Measurements from ENCODE around the gene SPATA21.

Gene SPATA21

DNA sequence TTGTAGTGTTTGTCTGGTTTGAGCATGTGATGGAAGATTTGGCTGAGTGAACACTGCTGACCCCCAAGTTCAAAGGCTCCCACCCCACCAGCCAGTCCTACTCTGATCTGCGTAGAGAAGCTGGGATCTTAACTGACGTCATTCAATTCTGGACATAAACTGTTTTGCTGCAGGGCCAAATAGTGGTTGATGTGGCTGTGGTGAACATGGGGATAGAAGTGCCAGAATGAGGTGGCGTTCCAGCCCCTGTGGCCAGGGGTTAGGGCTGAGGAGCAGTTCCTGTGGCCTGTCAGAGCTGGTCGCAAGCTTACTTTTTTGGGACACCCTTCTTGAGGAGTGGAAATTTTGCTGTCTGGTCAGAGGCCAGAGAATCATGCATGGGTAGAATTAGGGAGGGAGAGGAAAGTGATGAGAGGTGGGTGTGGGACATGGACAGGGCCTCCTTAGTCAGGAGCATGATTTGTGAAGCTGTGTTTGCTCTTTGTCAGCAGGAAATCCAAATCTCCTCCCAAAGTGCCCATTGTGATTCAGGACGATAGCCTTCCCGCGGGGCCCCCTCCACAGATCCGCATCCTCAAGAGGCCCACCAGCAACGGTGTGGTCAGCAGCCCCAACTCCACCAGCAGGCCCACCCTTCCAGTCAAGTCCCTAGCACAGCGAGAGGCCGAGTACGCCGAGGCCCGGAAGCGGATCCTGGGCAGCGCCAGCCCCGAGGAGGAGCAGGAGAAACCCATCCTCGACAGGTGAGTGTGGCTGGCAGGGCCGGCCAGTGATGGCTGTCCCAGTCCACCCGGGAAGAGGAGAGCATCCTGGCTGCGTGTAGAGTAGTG is 44.3 kb downstream of the SPATA21 start:
- Histone ChIP-seq H3K36me3 (ENCODE audit: insufficient read depth, low read length) (peaks cover 38% of the 10 kb centered on the region), H3K27ac (ENCODE audit: low read depth, low read length) (peak overlapping the region; percentile 35; the same call in 1 of the 2 replicates), H3K9me3 (ENCODE audit: insufficient read depth, low read depth, low read length) (no peaks in the 10 kb centered on the region), H3K4me3 (ENCODE audit: low read length) (no peak overlapping the region), H3K9ac (ENCODE audit: low read depth, low read length) (no peak overlapping the region), H3K4me1 (ENCODE audit: insufficient read depth, low read length) (peaks cover 17% of the 10 kb centered on the region), H3K27me3 (ENCODE audit: insufficient read depth, low read length) (no peaks in the 10 kb centered on the region)
- 82% methylated on average over 21 of the region's 21 CpGs for WGBS

DNA sequence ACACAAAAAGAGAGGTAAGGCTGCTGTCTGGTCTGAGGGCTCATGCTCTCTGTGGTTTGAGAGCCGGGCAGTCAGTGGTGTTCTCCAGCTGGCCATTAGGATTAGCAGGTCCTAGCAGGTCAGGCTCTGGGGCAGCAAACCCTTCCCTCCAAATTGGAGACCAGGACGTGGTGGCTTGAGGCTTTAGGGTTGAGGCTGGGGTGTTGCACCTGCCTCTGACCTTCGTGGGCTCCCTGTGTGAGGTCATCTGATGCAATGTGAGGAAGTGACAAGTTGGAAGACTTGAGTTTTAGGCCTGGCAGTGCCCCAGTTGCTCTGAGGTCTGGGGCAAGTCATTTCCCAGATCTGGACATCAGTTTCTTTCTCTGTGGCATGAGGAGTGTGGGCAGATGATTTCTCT is 45.8 kb downstream of the SPATA21 start:
- H3K27me3 ChIP-seq (ENCODE audit: insufficient read depth, low read length), result no peaks in the 10 kb centered on the region
- H3K9ac ChIP-seq (ENCODE audit: low read depth, low read length), result no peak overlapping the region
- H3K4me3 ChIP-seq (ENCODE audit: low read length), result no peak overlapping the region
- no peaks in the 10 kb centered on the region for H3K9me3 ChIP-seq (ENCODE audit: insufficient read depth, low read depth, low read length)
- WGBS, result 89% methylated on average over 3 of the region's 3 CpGs
- no peak overlapping the region for H3K27ac ChIP-seq (ENCODE audit: low read depth, low read length)
- peaks cover 17% of the 10 kb centered on the region for H3K4me1 ChIP-seq (ENCODE audit: insufficient read depth, low read length)
- H3K36me3 ChIP-seq (ENCODE audit: insufficient read depth, low read length), result peaks cover 31% of the 10 kb centered on the region

DNA sequence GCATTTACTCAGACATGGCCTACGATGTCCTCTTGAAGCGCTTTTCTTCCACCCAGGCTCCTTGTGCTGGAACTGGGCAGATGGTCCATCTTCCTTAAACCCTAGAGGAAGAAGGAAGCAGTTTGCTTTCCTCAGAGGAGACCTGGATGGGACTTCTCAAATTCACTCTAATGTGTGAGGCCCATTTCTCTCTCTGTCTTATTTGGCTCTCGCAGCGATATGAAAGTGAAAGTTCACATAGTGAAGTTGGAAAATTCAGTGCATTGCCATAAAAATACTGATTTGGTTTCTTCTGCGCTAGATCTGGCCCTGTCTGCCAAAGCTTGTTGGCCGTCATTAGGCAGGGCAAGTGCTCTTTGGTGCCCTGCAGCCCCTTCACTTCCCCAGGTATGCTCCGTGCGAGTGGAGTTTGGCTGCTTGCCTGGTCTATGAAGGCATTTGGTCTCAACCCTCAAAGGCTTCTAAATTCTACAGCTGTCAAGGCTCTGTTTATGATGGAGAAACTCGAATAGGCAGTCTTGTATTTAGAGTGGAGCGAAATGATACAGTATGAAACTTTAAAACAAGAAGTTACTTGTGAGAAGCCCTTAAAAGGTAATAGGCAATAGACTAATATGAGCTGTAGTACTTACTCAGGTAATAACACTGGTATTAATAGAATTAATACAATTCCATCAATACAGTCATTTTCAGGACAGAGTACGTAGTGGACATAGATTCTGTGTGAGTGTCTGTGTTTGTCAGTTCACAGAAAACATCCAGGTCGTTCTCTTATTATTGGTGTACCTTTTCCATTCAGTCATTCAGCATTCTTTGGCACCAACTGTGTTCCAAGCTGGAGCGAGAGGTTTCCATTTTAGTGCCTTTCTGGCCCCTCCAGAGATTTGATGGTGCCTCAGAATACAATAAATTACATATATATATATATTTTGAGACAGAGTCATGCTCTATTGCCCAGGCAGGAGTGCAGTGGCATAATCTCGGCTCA is 49.7 kb downstream of the SPATA21 start:
- Histone ChIP-seq H3K36me3 (ENCODE audit: insufficient read depth, low read length) (0 out of 2 replicates have a peak, but pooled peaks cover 3% of the 10 kb centered on the region), H3K27me3 (ENCODE audit: insufficient read depth, low read length) (no peaks in the 10 kb centered on the region), H3K9ac (ENCODE audit: low read depth, low read length) (no peak overlapping the region), H3K4me1 (ENCODE audit: insufficient read depth, low read length) (peaks cover 27% of the 10 kb centered on the region), H3K4me3 (ENCODE audit: low read length) (no peak overlapping the region), H3K9me3 (ENCODE audit: insufficient read depth, low read depth, low read length) (no peaks in the 10 kb centered on the region), H3K27ac (ENCODE audit: low read depth, low read length) (no peak overlapping the region)
- WGBS, result 96% methylated on average over 14 of the region's 14 CpGs

DNA sequence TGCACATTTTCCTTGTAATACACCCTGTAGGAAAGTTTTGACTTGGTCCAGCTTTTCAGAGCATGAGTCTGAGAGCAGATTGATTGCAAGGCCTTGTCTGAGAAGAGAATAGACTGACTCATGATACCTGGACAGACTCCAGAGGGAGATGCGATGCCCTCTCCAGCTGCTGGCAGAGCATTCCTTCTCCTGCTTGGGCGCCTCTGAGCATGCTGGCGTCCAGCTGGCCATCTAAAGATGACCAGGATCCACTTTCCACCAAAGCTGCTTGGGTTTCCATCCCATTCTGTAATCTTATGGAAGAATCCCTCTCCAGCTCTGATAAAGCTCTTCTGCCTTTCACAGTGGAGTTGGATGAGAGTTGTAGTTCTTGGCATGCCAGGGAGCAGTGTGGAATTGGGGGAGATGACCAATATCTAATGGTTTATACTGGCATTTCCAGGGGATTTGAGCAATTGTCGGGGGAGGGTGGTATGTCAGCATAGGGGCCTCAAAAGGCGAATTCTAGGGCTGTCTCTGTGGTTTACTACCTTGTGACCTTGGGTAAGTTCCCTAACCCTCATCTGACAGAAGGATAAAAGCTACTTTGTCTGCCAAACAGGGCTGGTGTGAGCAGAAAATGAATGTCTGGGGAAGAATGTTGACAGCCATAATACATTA is 50.6 kb downstream of the SPATA21 start:
- WGBS, result 89% methylated on average over 5 of the region's 5 CpGs
- Histone ChIP-seq H3K4me3 (ENCODE audit: low read length) (no peak overlapping the region), H3K4me1 (ENCODE audit: insufficient read depth, low read length) (peaks cover 22% of the 10 kb centered on the region), H3K36me3 (ENCODE audit: insufficient read depth, low read length) (0 out of 2 replicates have a peak, but pooled peaks cover 3% of the 10 kb centered on the region), H3K9ac (ENCODE audit: low read depth, low read length) (no peak overlapping the region), H3K9me3 (ENCODE audit: insufficient read depth, low read depth, low read length) (no peaks in the 10 kb centered on the region), H3K27ac (ENCODE audit: low read depth, low read length) (no peak overlapping the region), H3K27me3 (ENCODE audit: insufficient read depth, low read length) (no peaks in the 10 kb centered on the region)

DNA sequence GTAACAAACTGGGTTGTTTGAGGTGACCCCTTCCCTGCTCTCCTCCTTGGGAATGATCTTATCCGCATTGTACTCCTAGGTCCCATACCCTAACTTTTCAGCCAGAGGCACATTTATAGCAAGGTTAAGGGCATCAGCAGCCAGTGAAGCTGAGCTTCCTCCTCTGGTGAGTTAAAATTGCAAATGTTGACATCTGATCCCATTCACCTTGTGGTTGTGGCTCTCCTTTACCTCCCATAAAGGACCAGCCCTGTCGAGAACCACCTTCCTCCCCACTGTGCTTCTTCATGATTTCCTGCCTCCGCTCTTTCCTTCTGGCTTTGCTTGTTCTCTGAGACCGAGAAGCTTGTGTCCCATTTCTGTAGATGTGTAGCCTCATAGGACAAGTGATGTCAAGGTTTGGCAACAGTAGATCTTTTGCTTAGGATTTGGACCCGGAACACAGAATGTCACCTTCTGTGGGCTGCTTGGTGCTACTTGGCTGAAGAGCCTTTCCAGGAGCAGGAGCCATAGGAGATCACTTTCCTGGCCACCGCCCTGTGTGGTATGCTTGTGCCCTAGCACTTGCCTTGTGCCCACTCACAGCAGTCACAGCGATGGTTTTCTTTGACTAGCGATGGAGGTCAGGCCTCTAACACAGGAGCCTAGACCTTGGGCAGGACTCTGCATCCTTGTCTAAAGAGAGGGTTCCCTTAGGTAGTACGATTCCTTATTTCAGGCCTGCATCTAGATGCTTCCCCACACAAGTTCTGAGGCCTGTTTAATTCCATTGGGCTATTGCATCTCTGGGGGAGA is 51.4 kb downstream of the SPATA21 start:
- Histone ChIP-seq H3K27ac (ENCODE audit: low read depth, low read length) (no peak overlapping the region), H3K4me3 (ENCODE audit: low read length) (no peak overlapping the region), H3K4me1 (ENCODE audit: insufficient read depth, low read length) (peaks cover 16% of the 10 kb centered on the region), H3K36me3 (ENCODE audit: insufficient read depth, low read length) (0 out of 2 replicates have a peak, but pooled peaks cover 3% of the 10 kb centered on the region), H3K27me3 (ENCODE audit: insufficient read depth, low read length) (no peaks in the 10 kb centered on the region), H3K9ac (ENCODE audit: low read depth, low read length) (no peak overlapping the region), H3K9me3 (ENCODE audit: insufficient read depth, low read depth, low read length) (no peaks in the 10 kb centered on the region)
- 82% methylated on average over 9 of the region's 9 CpGs for WGBS

DNA sequence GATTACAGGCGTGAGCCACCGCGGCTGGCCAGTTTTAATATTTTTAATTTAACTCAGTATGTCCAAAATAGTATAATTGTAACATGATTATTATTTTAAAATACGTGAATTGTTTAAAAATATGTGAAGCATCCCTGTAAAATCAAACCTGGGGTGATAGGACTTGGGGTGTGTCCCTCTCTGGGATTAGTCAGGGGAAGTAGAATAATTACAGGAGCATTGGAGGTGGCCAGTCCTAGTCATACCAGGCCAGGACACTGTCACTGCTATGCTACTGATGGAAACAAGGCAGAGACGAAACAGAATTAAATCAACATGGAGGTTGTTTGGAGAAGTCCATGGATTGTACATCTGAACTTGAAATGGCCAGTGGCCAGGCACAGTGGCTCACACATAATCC is 53.3 kb downstream of the SPATA21 start:
- peaks cover 16% of the 10 kb centered on the region for H3K4me1 ChIP-seq (ENCODE audit: insufficient read depth, low read length)
- no peaks in the 10 kb centered on the region for H3K9me3 ChIP-seq (ENCODE audit: insufficient read depth, low read depth, low read length)
- 93% methylated on average over 3 of the region's 5 CpGs for WGBS
- H3K4me3 ChIP-seq (ENCODE audit: low read length), result no peak overlapping the region
- H3K9ac ChIP-seq (ENCODE audit: low read depth, low read length), result no peak overlapping the region
- H3K27me3 ChIP-seq (ENCODE audit: insufficient read depth, low read length), result no peaks in the 10 kb centered on the region
- H3K27ac ChIP-seq (ENCODE audit: low read depth, low read length), result no peak overlapping the region
- H3K36me3 ChIP-seq (ENCODE audit: insufficient read depth, low read length), result 0 out of 2 replicates have a peak, but pooled peaks cover 3% of the 10 kb centered on the region

DNA sequence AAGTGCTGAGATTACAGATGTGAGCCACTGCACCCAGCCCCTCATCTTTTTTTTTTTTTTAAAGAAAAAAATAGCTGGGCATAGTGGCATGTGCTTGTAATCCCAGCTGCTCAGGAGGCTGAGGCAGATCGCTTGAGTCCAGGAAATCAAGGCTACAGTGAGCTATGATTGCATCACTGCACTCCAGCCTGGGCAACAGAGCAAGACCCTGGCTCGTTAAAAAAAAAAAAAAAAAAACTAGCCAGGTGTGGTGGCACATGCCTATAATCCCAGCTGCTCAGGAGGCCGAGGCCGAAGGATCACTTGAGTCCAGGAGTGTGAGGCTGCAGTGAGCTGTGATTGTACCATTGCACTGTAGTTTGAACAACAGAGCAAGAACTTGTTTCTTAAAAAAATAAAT is 56.4 kb downstream of the SPATA21 start:
- Histone ChIP-seq H3K4me3 (ENCODE audit: low read length) (no peak overlapping the region), H3K9ac (ENCODE audit: low read depth, low read length) (no peak overlapping the region), H3K27ac (ENCODE audit: low read depth, low read length) (no peak overlapping the region), H3K36me3 (ENCODE audit: insufficient read depth, low read length) (0 out of 2 replicates have a peak, but pooled peaks cover 2% of the 10 kb centered on the region), H3K27me3 (ENCODE audit: insufficient read depth, low read length) (no peaks in the 10 kb centered on the region), H3K9me3 (ENCODE audit: insufficient read depth, low read depth, low read length) (no peaks in the 10 kb centered on the region), H3K4me1 (ENCODE audit: insufficient read depth, low read length) (peaks cover 21% of the 10 kb centered on the region)
- WGBS, result 92% methylated on average over 4 of the region's 4 CpGs

DNA sequence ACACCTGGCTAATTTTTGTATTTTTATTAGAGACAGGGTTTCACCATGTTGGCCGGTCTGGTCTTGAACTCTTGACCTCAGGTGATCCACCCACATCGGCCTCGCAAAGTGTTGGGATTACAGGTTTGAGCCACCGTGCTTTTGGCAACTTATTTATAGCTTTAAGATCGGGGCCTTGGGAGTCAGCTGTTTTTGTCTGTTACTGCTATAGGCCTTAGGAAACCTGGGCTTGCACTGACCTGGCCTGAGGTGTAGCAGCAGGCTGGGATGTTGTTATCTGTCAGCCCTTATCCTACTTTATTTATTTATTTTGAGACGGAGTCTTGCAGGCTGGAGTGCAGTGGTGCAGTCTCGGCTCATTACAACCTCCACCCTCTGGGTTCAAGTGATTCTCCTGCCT is 58.8 kb downstream of the SPATA21 start:
- WGBS, result 98% methylated on average over 7 of the region's 7 CpGs
- no peaks in the 10 kb centered on the region for H3K9me3 ChIP-seq (ENCODE audit: insufficient read depth, low read depth, low read length)
- no peaks in the 10 kb centered on the region for H3K27me3 ChIP-seq (ENCODE audit: insufficient read depth, low read length)
- no peak overlapping the region for H3K4me3 ChIP-seq (ENCODE audit: low read length)
- 0 out of 2 replicates have a peak, but pooled peaks cover 2% of the 10 kb centered on the region for H3K36me3 ChIP-seq (ENCODE audit: insufficient read depth, low read length)
- H3K27ac ChIP-seq (ENCODE audit: low read depth, low read length), result no peak overlapping the region
- H3K9ac ChIP-seq (ENCODE audit: low read depth, low read length), result no peak overlapping the region
- H3K4me1 ChIP-seq (ENCODE audit: insufficient read depth, low read length), result peaks cover 18% of the 10 kb centered on the region

DNA sequence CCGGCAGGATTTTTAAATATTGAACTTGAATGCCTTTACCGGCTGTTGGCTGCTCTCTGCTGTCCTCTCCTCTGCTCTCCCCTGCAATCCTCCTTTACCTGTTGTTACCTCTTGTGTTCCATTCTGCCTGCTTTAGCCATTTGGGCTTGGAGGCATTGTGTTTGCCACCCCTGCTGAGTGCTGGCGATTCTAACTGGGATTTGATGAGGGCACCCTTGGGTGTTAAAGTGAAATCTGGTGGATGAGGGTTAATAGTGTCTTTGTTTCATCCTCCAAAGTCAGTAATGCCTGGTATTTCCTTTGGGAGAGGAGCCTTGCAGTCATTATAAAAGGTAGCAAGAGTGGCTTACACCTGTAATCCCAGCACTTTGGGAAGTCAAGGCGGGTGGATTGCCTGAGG is 60.3 kb downstream of the SPATA21 start:
- 83% methylated on average over 4 of the region's 4 CpGs for WGBS
- Histone ChIP-seq H3K9me3 (ENCODE audit: insufficient read depth, low read depth, low read length) (no peaks in the 10 kb centered on the region), H3K36me3 (ENCODE audit: insufficient read depth, low read length) (peaks cover 9% of the 10 kb centered on the region), H3K27me3 (ENCODE audit: insufficient read depth, low read length) (no peaks in the 10 kb centered on the region), H3K4me1 (ENCODE audit: insufficient read depth, low read length) (peaks cover 18% of the 10 kb centered on the region), H3K4me3 (ENCODE audit: low read length) (no peak overlapping the region), H3K9ac (ENCODE audit: low read depth, low read length) (no peak overlapping the region), H3K27ac (ENCODE audit: low read depth, low read length) (no peak overlapping the region)

Data from HUES64 (cell line).